ENCODE measurements around the gene VANGL2. TPM values are rescaled to one million over a fixed set of nuclear protein-coding genes. Genes with fewer than 3 reads are reported as not detected.

The VANGL2 gene
- total RNA-seq, 1 donor from 2014 or later: 7.2 TPM

GRCh38 chr1:160369087-160369486 lies 31.3 kb upstream of the VANGL2 start:
- H3K4me3 ChIP-seq (ENCODE audit: low read depth, low read length): no peak overlapping the region
- no peak for TF ChIP-seq CTCF (conservative IDR thresholded peaks at IDR 0.05; ENCODE audit: low read depth, low read length)
- DNase-seq (ENCODE audit: low read depth): no peak

- TF ChIP-seq CTCF (conservative IDR thresholded peaks at IDR 0.05; ENCODE audit: low read depth, low read length): no peak
- DNase-seq (ENCODE audit: low read depth): no peak
- no peak overlapping the region for H3K4me3 ChIP-seq (ENCODE audit: low read depth, low read length)
Measured at GRCh38 chr1:160370561-160371345, 29.6 kb upstream of the VANGL2 start.

- H3K4me3 ChIP-seq (ENCODE audit: low read depth, low read length): no peak overlapping the region
- DNase-seq (ENCODE audit: low read depth): no peak
- no peak for TF ChIP-seq CTCF (conservative IDR thresholded peaks at IDR 0.05; ENCODE audit: low read depth, low read length)
Measured at GRCh38 chr1:160371346-160371631, 29.1 kb upstream of the VANGL2 start.

- no peak for DNase-seq (ENCODE audit: low read depth)
- no peak for TF ChIP-seq CTCF (conservative IDR thresholded peaks at IDR 0.05; ENCODE audit: low read depth, low read length)
- H3K4me3 ChIP-seq (ENCODE audit: low read depth, low read length): no peak overlapping the region
Measured at GRCh38 chr1:160371756-160372155, 28.6 kb upstream of the VANGL2 start.

- TF ChIP-seq CTCF (conservative IDR thresholded peaks at IDR 0.05; ENCODE audit: low read depth, low read length): no peak
- no peak overlapping the region for H3K4me3 ChIP-seq (ENCODE audit: low read depth, low read length)
- DNase-seq (ENCODE audit: low read depth): no peak
Measured at GRCh38 chr1:160373696-160374095, 26.7 kb upstream of the VANGL2 start.

GRCh38 chr1:160374306-160375110 lies 25.9 kb upstream of the VANGL2 start:
- no peak for DNase-seq (ENCODE audit: low read depth)
- no peak overlapping the region for H3K4me3 ChIP-seq (ENCODE audit: low read depth, low read length)
- TF ChIP-seq CTCF (conservative IDR thresholded peaks at IDR 0.05; ENCODE audit: low read depth, low read length): no peak
